Upper lobe of left lung (tissue), 4 donors: ENCODE data around the gene LIPK.

Experiments
- POLR2A ChIP-seq, 4 donors: fragments of 450-650 bp; IDR thresholded peaks; one replicate each; pipeline ENCODE4 v1.5.1; 2016 to 2017; ENCODE audit warnings: antibody characterized with exemption in 4 of 4, mild to moderate bottlenecking in 2 of 4
- TF ChIP-seq, protein P1 (sequence below), 6 experiments: fragments of 450-650 bp in 4 of 6; fragments of 200-600 bp in 2 of 6; sonication (generic) in 2 of 6; IDR thresholded peaks; one replicate each; pipeline ENCODE4 v1.5.1; 2016 to 2019; ENCODE audit warnings: antibody characterized with exemption in 6 of 6

- TF ChIP-seq, protein P1, sequence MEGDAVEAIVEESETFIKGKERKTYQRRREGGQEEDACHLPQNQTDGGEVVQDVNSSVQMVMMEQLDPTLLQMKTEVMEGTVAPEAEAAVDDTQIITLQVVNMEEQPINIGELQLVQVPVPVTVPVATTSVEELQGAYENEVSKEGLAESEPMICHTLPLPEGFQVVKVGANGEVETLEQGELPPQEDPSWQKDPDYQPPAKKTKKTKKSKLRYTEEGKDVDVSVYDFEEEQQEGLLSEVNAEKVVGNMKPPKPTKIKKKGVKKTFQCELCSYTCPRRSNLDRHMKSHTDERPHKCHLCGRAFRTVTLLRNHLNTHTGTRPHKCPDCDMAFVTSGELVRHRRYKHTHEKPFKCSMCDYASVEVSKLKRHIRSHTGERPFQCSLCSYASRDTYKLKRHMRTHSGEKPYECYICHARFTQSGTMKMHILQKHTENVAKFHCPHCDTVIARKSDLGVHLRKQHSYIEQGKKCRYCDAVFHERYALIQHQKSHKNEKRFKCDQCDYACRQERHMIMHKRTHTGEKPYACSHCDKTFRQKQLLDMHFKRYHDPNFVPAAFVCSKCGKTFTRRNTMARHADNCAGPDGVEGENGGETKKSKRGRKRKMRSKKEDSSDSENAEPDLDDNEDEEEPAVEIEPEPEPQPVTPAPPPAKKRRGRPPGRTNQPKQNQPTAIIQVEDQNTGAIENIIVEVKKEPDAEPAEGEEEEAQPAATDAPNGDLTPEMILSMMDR (IDR thresholded peaks at IDR 0.05), result no peak
- TF ChIP-seq POLR2A (IDR thresholded peaks at IDR 0.05), result no peak
Measured at GRCh38 chr10:88733215-88733614, 27.2 kb downstream of the LIPK start.
